H9 (cell line): ENCODE data around the gene COL11A1. TPM values are rescaled to one million over a fixed set of nuclear protein-coding genes. Genes with fewer than 3 reads are reported as not detected.

Source experiments
- DNase-seq: peaks from one replicate; pipeline ENCODE4 v3.0.0-alpha.2; 2017
- H2AFZ ChIP-seq: one replicate; pipeline ENCODE4 v1.6.1; 2013; ENCODE audit warnings: mild to moderate bottlenecking, low read length, control low read depth, moderate library complexity
- H2AK5ac ChIP-seq: 2 replicates; pipeline ENCODE4 v1.6.1; 2013; ENCODE audit warnings: low read length, control low read depth, mixed read lengths; ENCODE audit not compliant: insufficient read length
- H2BK120ac ChIP-seq: one replicate; pipeline ENCODE4 v1.6.1; 2013; ENCODE audit warnings: low read depth, mild to moderate bottlenecking, low read length, control low read depth, inconsistent platforms; ENCODE audit not compliant: poor library complexity, severe bottlenecking
- H2BK12ac ChIP-seq: 2 replicates; pipeline ENCODE4 v1.6.1; 2013; ENCODE audit warnings: low read length, control low read depth, mixed read lengths, low read depth; ENCODE audit not compliant: insufficient read length
- H2BK15ac ChIP-seq: 2 replicates; pipeline ENCODE4 v1.6.1; 2013; ENCODE audit warnings: low read depth, low read length, control low read depth
- H2BK20ac ChIP-seq: one replicate; pipeline ENCODE4 v1.6.1; 2013; ENCODE audit warnings: low read depth, mild to moderate bottlenecking, low read length, control low read depth, inconsistent platforms; ENCODE audit not compliant: poor library complexity, severe bottlenecking
- H2BK5ac ChIP-seq: 2 replicates; pipeline ENCODE4 v1.6.1; 2013; ENCODE audit warnings: low read length, control low read depth, mixed read lengths; ENCODE audit not compliant: insufficient read length
- H3K14ac ChIP-seq: 2 replicates; pipeline ENCODE4 v1.6.1; 2013; ENCODE audit warnings: low read length, control low read depth; ENCODE audit not compliant: insufficient read depth
- H3K18ac ChIP-seq: 2 replicates; pipeline ENCODE4 v1.6.1; 2013; ENCODE audit warnings: low read depth, mild to moderate bottlenecking, mixed read lengths, low read length, control low read depth; ENCODE audit not compliant: insufficient read length
- H3K23ac ChIP-seq: 2 replicates; pipeline ENCODE4 v1.6.1; 2013; ENCODE audit warnings: low read length, control low read depth, mixed read lengths, low read depth; ENCODE audit not compliant: insufficient read length
- H3K23me2 ChIP-seq: 2 replicates; pipeline ENCODE4 v1.6.1; 2013; ENCODE audit warnings: low read depth, mild to moderate bottlenecking, mixed read lengths, low read length, control low read depth; ENCODE audit not compliant: insufficient read length, poor library complexity, severe bottlenecking
- H3K27ac ChIP-seq: 2 replicates; pipeline ENCODE4 v1.5.1; 2013; ENCODE audit warnings: low read length, control low read depth, mixed read lengths, low read depth; ENCODE audit not compliant: insufficient read length
- H3K27me3 ChIP-seq: 2 replicates; pipeline ENCODE4 v1.6.1; 2013; ENCODE audit warnings: low read length, control low read depth, inconsistent platforms; ENCODE audit not compliant: insufficient read depth
- H3K4ac ChIP-seq: 2 replicates; pipeline ENCODE4 v1.6.1; 2013; ENCODE audit warnings: low read depth, mild to moderate bottlenecking, control low read depth, inconsistent platforms, low read length, moderate library complexity
- H3K4me1 ChIP-seq: 2 replicates; pipeline ENCODE4 v1.6.1; 2013; ENCODE audit warnings: low read length, control low read depth, inconsistent platforms; ENCODE audit not compliant: insufficient read depth
- H3K4me2 ChIP-seq: 2 replicates; pipeline ENCODE4 v1.6.1; 2013; ENCODE audit warnings: low read length, control low read depth, mixed read lengths; ENCODE audit not compliant: insufficient read length, insufficient read depth
- H3K56ac ChIP-seq: 2 replicates; pipeline ENCODE4 v1.6.1; 2013; ENCODE audit warnings: low read depth, mild to moderate bottlenecking, mixed read lengths, low read length, control low read depth; ENCODE audit not compliant: insufficient read length
- H3K79me1 ChIP-seq: 2 replicates; pipeline ENCODE4 v1.6.1; 2013; ENCODE audit warnings: low read depth, mild to moderate bottlenecking, moderate library complexity, low read length, control low read depth, inconsistent platforms; ENCODE audit not compliant: insufficient read depth, poor library complexity, severe bottlenecking
- H3K79me2 ChIP-seq: 2 replicates; pipeline ENCODE4 v1.6.1; 2013; ENCODE audit warnings: low read length, control low read depth, inconsistent platforms; ENCODE audit not compliant: insufficient read depth
- H3K9ac ChIP-seq: 2 replicates; pipeline ENCODE4 v1.6.1; 2013; ENCODE audit warnings: low read length, control low read depth, mixed read lengths; ENCODE audit not compliant: insufficient read length; ENCODE audit errors: extremely low read depth
- H3K9me3 ChIP-seq: one replicate; pipeline ENCODE4 v1.6.1; 2013; ENCODE audit warnings: low read depth, low read length, inconsistent platforms; ENCODE audit not compliant: control insufficient read depth
- H3T11ph ChIP-seq: one replicate; pipeline ENCODE4 v1.6.1; 2013; ENCODE audit warnings: mild to moderate bottlenecking, low read length, control low read depth, inconsistent platforms
- H4K20me1 ChIP-seq: one replicate; pipeline ENCODE4 v1.6.1; 2013; ENCODE audit not compliant: control insufficient read depth, insufficient read length, insufficient read depth
- H4K5ac ChIP-seq: 2 replicates; pipeline ENCODE4 v1.6.1; 2013; ENCODE audit warnings: low read depth, mild to moderate bottlenecking, mixed read lengths, low read length, control low read depth; ENCODE audit not compliant: insufficient read length
- H4K8ac ChIP-seq: replicated peaks from 2 replicates; pipeline ENCODE4 v1.6.1; 2013; ENCODE audit warnings: low read length, control low read depth, mixed read lengths, low read depth; ENCODE audit not compliant: insufficient read length
- H4K91ac ChIP-seq: 2 replicates; pipeline ENCODE4 v1.6.1; 2013; ENCODE audit warnings: low read depth, mild to moderate bottlenecking, moderate library complexity, mixed read lengths, low read length, control low read depth; ENCODE audit not compliant: insufficient read length
- H3K27ac Mint-ChIP-seq, 3 experiments: 2 replicates in 2 of 3; 3 replicates in 1 of 3; pipeline ENCODE4 v1.8.0; 2020 to 2021; ENCODE audit warnings: mixed read lengths in 3 of 3, mild to moderate bottlenecking in 1 of 3, moderate library complexity in 1 of 3
- H3K27me3 Mint-ChIP-seq: 2 replicates; pipeline ENCODE4 v1.8.0; 2021; ENCODE audit warnings: low read depth, mild to moderate bottlenecking, moderate library complexity, mixed read lengths
- H3K36me3 Mint-ChIP-seq, 3 experiments: 2 replicates in 2 of 3; 3 replicates in 1 of 3; pipeline ENCODE4 v1.8.0; 2020 to 2021; ENCODE audit warnings: low read depth in 3 of 3, mixed read lengths in 3 of 3; ENCODE audit not compliant: insufficient read depth in 1 of 3
- H3K4me1 Mint-ChIP-seq, 2 experiments: 2 replicates each; pipeline ENCODE4 v1.8.0; 2020; ENCODE audit warnings: mixed read lengths in 2 of 2
- H3K4me3 Mint-ChIP-seq, 2 experiments: 2 replicates in 1 of 2; 3 replicates in 1 of 2; pipeline ENCODE4 v1.8.0; 2020 to 2021; ENCODE audit warnings: mild to moderate bottlenecking in 2 of 2, mixed read lengths in 2 of 2, moderate library complexity in 1 of 2
- H3K9me3 Mint-ChIP-seq, 2 experiments: 2 replicates in 1 of 2; 3 replicates in 1 of 2; pipeline ENCODE4 v1.8.0; 2020; ENCODE audit warnings: mild to moderate bottlenecking in 2 of 2, mixed read lengths in 2 of 2, moderate library complexity in 1 of 2
- CTCF ChIP-seq: fragments of 200-600 bp; sonication (generic); conservative IDR thresholded peaks from 3 replicates; pipeline ENCODE4 v1.8.0; 2021; ENCODE audit warnings: antibody characterized with exemption, mild to moderate bottlenecking
- total RNA-seq: library from RNA; stranded (reverse); gene quantifications from 2 replicates; pipeline ENCODE4 v1.2.1, GENCODE V29; 2021

COL11A1 gene
- total RNA-seq, 1 experiment from 2014 or later = 7.5 TPM

GRCh38 chr1:102853136-102853535 lies 255.2 kb downstream of the COL11A1 start:
- Histone ChIP-seq H3K9me3 (no peaks in the 10 kb centered on the region), H4K20me1 (no peaks in the 10 kb centered on the region), H3K56ac (no peak overlapping the region), H3K23me2 (no peaks in the 10 kb centered on the region), H2AFZ (no peak overlapping the region), H3K79me1 (no peaks in the 10 kb centered on the region), H4K5ac (no peak overlapping the region), H3K79me2 (no peaks in the 10 kb centered on the region), H3K18ac (no peak overlapping the region), H3K4ac (no peak overlapping the region), H2BK12ac (no peak overlapping the region), H2BK15ac (no peak overlapping the region), H2BK120ac (no peak overlapping the region), H3K27me3 (no peaks in the 10 kb centered on the region), H3T11ph (no peak overlapping the region), H3K4me2 (no peak overlapping the region), H2BK5ac (no peak overlapping the region), H3K9ac (no peak overlapping the region), H4K8ac (no peak overlapping the region), H3K23ac (no peak overlapping the region), H3K27ac (no peak overlapping the region), H3K4me1 (no peaks in the 10 kb centered on the region), H2BK20ac (no peak overlapping the region), H3K14ac (no peak overlapping the region), H2AK5ac (no peak overlapping the region), H4K91ac (no peak overlapping the region)
- H3K36me3 Mint-ChIP-seq = peaks cover 13 to 26% (median 20%) of the 10 kb centered on the region in 3 experiments
- TF ChIP-seq CTCF = no peak
- peaks cover 26 to 29% of the 10 kb centered on the region in 2 experiments for H3K9me3 Mint-ChIP-seq
- DNase-seq = no peak
- H3K4me3 Mint-ChIP-seq = no peak overlapping the region
- 0 out of 4 replicates have a peak, but pooled peaks cover 0 to 2% of the 10 kb centered on the region in 2 experiments for H3K4me1 Mint-ChIP-seq
- no peaks in the 10 kb centered on the region for H3K27me3 Mint-ChIP-seq
- H3K27ac Mint-ChIP-seq = peak overlapping the region in 1 of 3 experiments; percentile 17; a peak in 1 of 7 replicates
